ENCODE data around the gene RGMB. TPM values are rescaled to one million over a fixed set of nuclear protein-coding genes. Genes with fewer than 3 reads are reported as not detected.

RGMB gene
- polyA plus RNA-seq, 1 of the 3 experiments (the other 2 are of a cell fraction), result 86.7 TPM

GRCh38 chr5:98769210-98769958 is 4.1 kb upstream of the RGMB start:
- CTCF ChIA-PET, result interaction anchor here (0.6 to 13.6 kb wide), 40 partner anchors 9 to 1959 kb away, joined by 3 to 409 read pairs (median 4); partner anchors contain the start of gene RIOK2
- Histone ChIP-seq H3K4me1 (ENCODE audit: control insufficient read depth in 1 of 2, insufficient read depth in 2 of 2, low read depth in 1 of 2, low read length in 1 of 2) (peaks cover 9 to 11% of the 10 kb centered on the region in 2 experiments; a peak in 3 of 4 replicates), H3K4me3 (ENCODE audit: low read depth in 2 of 2, low read length in 1 of 2) (peak overlapping the region; percentile 83 to 90), H3K9me3 (no peaks in the 10 kb centered on the region), H3K27ac (ENCODE audit: low read depth in 2 of 2, low read length in 1 of 2) (peak overlapping the region; percentile 71 to 96), H4K20me1 (ENCODE audit: insufficient read depth) (peaks cover 5% of the 10 kb centered on the region), H3F3A (replicated peaks; ENCODE audit: insufficient read depth) (peaks cover 30% of the 10 kb centered on the region), H3K79me2 (ENCODE audit: insufficient read depth) (peaks cover 49% of the 10 kb centered on the region), H3K4me2 (peak overlapping the region; percentile 90), H3K27me3 (ENCODE audit: insufficient read depth) (no peaks in the 10 kb centered on the region), H3K9ac (peak overlapping the region; percentile 99), H3K36me3 (replicated peaks in 1 of 2; ENCODE audit: control insufficient read depth in 1 of 2, insufficient read depth in 2 of 2, low read length in 1 of 2) (peaks cover 0 to 16% of the 10 kb centered on the region in 2 experiments), H3K9me2 (no peaks in the 10 kb centered on the region), H2AFZ (ENCODE audit: low read depth) (peak overlapping the region; percentile 83)
- DNase-seq, result peak; percentile 83
- peak in 1 of 2 experiments; percentile 26; a peak in 1 of 4 replicates for TF ChIP-seq EP300 (IDR thresholded peaks at IDR 0.05; ENCODE audit: borderline replicate concordance in 1 of 2, low read depth in 1 of 2, low read length in 1 of 2)
- no peak for TF ChIP-seq CHD2 (IDR thresholded peaks at IDR 0.05; ENCODE audit: low read length, partially characterized antibody)
- no peak for TF ChIP-seq IRF3 (IDR thresholded peaks at IDR 0.05; ENCODE audit: low read depth, low read length)
- TF ChIP-seq FOSL2 (IDR thresholded peaks at IDR 0.05; ENCODE audit: borderline replicate concordance, low read depth), result no peak
- TF ChIP-seq YY1 (IDR thresholded peaks at IDR 0.05; ENCODE audit: low read depth), result 0 out of 2 replicates have a peak, but pooled peaks have one; percentile 48
- TF ChIP-seq JUND (IDR thresholded peaks at IDR 0.05), result no peak
- TF ChIP-seq POLR2AphosphoS5 (IDR thresholded peaks at IDR 0.05; ENCODE audit: low read depth, low read length), result peak; percentile 44; the same call in 1 of the 2 replicates
- TF ChIP-seq SMC3 (IDR thresholded peaks at IDR 0.05; ENCODE audit: low read depth, low read length), result peak; percentile 36
- TF ChIP-seq TCF12 (IDR thresholded peaks at IDR 0.05), result peak; percentile 21; the same call in 1 of the 2 replicates
- 0 out of 2 replicates have a peak, but pooled peaks have one; percentile 6 for TF ChIP-seq USF1 (IDR thresholded peaks at IDR 0.05; ENCODE audit: borderline replicate concordance, low read depth)
- TF ChIP-seq CTCF (IDR thresholded peaks at IDR 0.05), result peak; percentile 76
- peak; percentile 28; the same call in 1 of the 2 replicates for TF ChIP-seq TEAD4 (IDR thresholded peaks at IDR 0.05; ENCODE audit: borderline replicate concordance, insufficient read depth)
- no peak for TF ChIP-seq GABPA (IDR thresholded peaks at IDR 0.05; ENCODE audit: low read depth)
- TF ChIP-seq MAX (IDR thresholded peaks at IDR 0.05; ENCODE audit: low read depth), result peak; percentile 63; the same call in 1 of the 2 replicates
- TF ChIP-seq TAF1 (IDR thresholded peaks at IDR 0.05; ENCODE audit: borderline replicate concordance, low read depth, low read length), result peak; percentile 80; the same call in 1 of the 2 replicates
- POLR2A ChIA-PET, result no interaction called here
- WGBS (ENCODE audit: low lambda C conversion rate), result 2% methylated on average over 9 of the region's 55 CpGs
